Stimulated activated CD8-positive, alpha-beta memory T cell treated with anti-CD3 and anti-CD28 coated beads, Interleukin-2, amount 100 ng/mL, for 48 hours (primary cell): Measurements from ENCODE around the gene AGAP1.

Experiments used
- DNase-seq, 2 donors: peaks; one replicate each; pipeline ENCODE4 v3.0.0-alpha.2; 2020; ENCODE audit warnings: low read depth in 2 of 2

AGAP1 gene

GRCh38 chr2:236160366-236161081 lies 666.7 kb downstream of the AGAP1 start:
- no peak for DNase-seq

GRCh38 chr2:236161082-236161462 lies 667.2 kb downstream of the AGAP1 start:
- no peak for DNase-seq

- no peak for DNase-seq
These were observed 667.7 kb downstream of the AGAP1 start for GRCh38 chr2:236161531-236161930.

GRCh38 chr2:236162031-236162845 lies 668.4 kb downstream of the AGAP1 start:
- DNase-seq, result no peak

GRCh38 chr2:236162882-236163470 lies 669.1 kb downstream of the AGAP1 start:
- DNase-seq, result no peak

GRCh38 chr2:236163471-236164200 lies 669.8 kb downstream of the AGAP1 start:
- DNase-seq, result no peak

GRCh38 chr2:236164201-236164924 lies 670.5 kb downstream of the AGAP1 start:
- DNase-seq, result no peak

DNA sequence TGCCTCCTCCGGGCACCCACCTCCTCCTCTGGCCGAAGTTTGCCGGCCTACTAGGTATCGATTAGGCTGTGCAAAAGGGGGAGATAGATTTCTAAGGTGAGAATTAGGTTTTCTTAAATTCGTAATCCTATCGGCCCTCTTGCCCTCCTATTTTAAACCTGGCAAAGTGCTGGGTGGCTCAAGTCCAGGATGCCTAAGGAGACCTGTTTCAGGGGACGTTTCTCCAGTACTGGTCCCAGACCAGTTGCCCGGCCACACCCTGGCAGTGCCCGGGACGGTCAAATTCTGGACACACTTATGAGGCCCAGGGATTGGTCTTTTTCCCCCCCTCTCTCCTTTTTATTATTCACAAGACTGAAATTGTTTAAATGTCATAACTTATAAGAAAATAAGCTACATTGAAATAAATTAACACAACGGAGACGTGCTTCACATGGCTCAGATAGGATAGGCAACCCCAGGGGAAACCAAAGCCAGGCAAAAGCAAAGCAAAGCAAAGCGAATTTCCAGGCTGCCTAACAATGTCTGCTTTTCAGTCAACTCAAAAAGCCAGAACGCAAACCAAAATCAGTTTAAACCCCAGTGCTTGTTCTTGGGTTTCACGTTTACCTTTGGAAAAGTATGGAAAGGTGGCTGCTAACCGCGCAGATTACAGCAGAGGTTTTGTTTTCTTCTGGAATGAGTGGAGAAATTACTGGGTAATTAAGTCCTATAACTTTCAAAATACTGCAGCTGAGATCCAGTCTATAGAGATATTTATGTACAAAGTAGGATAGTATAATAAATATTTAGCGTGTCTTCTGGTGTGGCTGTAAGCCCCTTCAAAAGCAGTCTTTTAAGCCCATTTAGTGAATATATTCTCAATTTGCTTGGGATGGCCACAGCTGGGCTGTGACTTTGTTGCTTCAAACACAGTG lies 671.3 kb downstream of the AGAP1 start:
- no peak for DNase-seq

GRCh38 chr2:236165842-236166795 lies 672.3 kb downstream of the AGAP1 start:
- DNase-seq, result no peak

DNA sequence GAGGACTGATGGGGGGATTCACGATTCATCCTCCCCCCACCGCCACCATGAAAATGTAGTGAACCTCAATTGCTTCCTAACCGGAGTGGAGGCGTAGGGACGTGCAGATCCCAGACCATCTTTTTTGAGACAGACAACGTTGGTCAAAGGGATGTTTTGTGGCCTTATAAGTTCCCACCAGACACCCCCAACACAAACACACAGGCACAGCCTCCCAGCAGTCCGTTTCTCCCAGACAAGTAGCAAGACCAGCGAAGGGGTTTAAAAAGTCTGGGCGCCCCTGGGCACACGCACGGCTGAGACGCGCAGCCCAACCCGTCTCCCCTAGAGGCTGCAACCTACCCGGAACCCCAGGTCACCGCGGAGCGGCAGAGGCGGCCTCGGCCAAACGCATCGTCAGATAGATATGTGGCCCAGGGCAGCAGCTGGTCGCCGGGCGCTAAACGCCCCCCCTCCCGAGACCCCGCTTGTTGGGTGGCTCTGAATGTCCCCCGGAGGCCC lies 673.0 kb downstream of the AGAP1 start:
- DNase-seq, result no peak

DNA sequence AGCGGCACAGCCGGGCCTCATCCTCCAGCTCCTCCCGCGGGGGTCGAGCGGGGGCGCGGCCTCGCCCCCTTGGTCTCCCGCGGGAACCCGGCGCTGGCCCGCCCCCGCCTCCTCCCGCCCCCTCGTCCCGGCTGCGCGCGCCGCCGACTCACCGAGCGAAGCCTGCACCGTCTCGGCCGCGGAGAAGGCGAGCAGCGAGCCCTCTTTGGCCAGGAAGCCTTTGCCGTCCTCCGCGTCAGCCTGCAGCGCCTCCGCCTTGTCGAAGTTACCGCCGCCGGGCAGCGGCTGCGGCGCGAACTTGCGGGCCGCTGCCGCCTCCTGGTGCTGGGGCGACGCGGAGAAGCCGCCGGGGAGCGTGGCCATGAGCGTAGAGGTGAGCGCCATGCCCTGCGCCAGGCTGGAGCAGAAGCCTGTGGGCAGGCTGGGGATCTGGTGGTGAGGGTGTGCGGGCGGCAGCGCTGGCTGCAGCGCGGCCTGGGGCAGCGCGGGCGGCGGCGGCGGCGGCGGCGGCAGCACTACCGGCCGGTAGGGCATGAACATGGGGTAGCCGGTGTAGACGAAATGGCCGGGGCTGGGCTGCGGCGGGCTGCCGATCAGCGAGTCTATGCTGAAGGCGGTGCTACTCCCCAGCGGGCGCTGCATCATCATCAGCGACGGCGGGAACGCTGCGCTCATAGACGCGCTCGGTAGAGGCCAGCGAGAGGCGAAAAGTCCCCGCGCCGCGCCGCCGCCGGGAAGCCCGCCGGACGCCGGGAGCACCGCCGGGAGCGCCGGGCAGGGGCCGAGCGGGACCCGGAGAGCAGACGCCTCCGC lies 673.7 kb downstream of the AGAP1 start:
- DNase-seq, result no peak

DNA sequence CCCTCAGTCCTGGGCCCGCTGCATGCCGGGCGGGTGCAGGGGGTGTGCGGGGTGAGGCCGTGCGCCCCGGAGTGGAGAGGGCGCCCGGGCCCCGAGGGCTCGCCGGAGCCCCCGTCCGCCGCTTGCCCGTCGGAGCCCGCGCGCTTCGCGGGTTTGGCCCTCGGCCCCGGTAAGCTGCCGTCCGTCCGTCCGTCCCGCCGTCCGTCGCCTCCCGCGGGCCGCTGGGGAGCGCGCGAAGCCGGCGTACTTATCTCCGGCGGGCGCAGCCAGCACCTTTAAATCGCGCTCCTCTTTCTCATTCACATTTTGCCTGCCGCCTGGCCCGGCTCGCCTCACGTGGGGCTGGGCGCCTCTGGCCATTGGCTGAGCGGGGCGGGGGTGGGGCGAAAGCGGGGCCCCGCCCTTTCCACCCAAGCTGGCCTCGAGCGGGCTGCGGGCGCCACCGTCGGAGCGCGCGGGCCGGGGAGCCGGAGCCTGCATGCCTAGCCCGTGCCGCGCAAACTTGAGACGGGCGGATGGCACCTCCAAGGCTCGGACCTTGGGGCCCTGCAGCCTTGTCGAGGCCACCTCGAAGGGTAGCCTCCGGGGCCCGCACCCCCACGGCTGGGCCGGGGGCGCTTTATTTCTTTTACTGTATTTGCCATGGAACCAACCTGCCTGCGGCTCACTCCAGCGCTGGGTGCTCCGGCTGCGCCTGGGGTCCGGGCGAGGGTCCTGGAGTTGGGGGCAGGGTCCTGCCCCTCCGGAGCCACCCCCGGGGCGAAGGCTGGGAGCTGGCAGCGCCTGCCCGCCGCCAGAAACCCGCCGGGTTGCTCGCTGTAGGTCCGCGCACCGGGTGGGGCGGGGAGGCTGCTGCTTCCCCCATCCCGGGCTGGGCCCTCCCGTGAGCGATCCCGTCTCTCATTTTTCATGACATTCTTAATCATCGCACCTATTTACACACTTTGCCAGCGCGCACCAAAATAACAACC lies 674.6 kb downstream of the AGAP1 start, which contains the start of gene GBX2:
Gene GBX2, minus strand, starts transcription at position 277 of the 971 bp plus-strand sequence. CDS start 415 bp downstream, outside the sequence.
- no peak for DNase-seq

GRCh38 chr2:236169151-236169721 lies 675.4 kb downstream of the AGAP1 start:
- DNase-seq, result no peak

DNA sequence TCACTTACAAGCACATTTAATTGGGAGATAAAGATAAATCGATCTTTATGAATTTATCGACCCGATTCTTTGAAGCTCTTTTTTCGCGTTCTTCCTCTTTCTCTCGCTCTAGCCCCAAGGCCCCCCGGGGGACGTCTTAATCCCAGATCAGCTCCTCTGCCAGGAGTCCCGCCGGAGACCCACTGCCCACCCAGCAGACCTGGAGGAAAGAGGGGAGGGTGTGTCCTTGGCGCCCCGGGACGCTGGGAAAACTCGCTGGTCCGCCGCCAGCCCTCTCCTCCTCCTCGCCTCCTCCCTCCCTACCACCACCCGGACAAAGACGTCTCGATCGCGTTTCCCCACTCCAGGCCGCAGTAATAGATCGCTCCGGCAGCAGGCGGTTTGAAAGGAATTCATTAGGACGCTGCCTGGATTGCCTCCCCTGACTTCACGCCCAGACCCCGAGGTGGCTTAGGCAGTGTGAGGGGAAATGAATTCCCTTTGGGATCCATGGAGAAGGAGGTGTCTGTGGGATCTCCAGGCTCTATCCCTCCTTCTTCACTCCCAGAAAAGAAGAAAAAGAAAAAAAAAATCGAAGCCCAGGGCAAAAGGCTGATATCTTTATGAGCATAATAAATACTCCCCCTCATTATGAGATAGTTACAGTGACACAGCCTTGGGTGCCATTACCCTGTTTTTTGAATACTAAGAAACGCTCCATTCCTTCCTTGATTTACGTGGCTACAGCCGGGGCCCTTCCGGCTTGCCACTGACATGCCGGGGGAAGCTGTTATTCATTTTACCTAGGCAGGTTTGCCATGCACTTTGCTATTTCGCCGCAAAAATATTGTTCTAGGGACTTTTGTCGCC lies 676.1 kb downstream of the AGAP1 start:
- DNase-seq, result no peak

GRCh38 chr2:236170590-236171165 lies 676.8 kb downstream of the AGAP1 start:
- no peak for DNase-seq
